ENCODE measurements around the gene EPSTI1. TPM values are rescaled to one million over a fixed set of nuclear protein-coding genes. Genes with fewer than 3 reads are reported as not detected.

Gene EPSTI1
- total RNA-seq, 1 experiment from 2014 or later: 1.3 TPM

- no peak for DNase-seq
- H3K4me3 ChIP-seq (ENCODE audit: insufficient read depth, low read depth, low read length): no peak overlapping the region
- H3K36me3 ChIP-seq (replicated peaks; ENCODE audit: control insufficient read depth, insufficient read depth, low read length): no peaks in the 10 kb centered on the region
- H3K27me3 ChIP-seq (ENCODE audit: control insufficient read depth, insufficient read depth, low read length): no peaks in the 10 kb centered on the region
Measured at GRCh38 chr13:42924344-42924743, 67.7 kb downstream of the EPSTI1 start.

- Histone ChIP-seq H3K4me3 (ENCODE audit: insufficient read depth, low read depth, low read length) (no peak overlapping the region), H3K36me3 (replicated peaks; ENCODE audit: control insufficient read depth, insufficient read depth, low read length) (no peaks in the 10 kb centered on the region), H3K27me3 (ENCODE audit: control insufficient read depth, insufficient read depth, low read length) (no peaks in the 10 kb centered on the region)
- DNase-seq: no peak
Measured at GRCh38 chr13:42907745-42908144, 84.3 kb downstream of the EPSTI1 start.

- DNase-seq: no peak
- Histone ChIP-seq H3K36me3 (replicated peaks; ENCODE audit: control insufficient read depth, insufficient read depth, low read length) (no peaks in the 10 kb centered on the region), H3K27me3 (ENCODE audit: control insufficient read depth, insufficient read depth, low read length) (no peaks in the 10 kb centered on the region), H3K4me3 (ENCODE audit: insufficient read depth, low read depth, low read length) (no peak overlapping the region)
Measured at GRCh38 chr13:42906257-42906656, 85.8 kb downstream of the EPSTI1 start.

DNA sequence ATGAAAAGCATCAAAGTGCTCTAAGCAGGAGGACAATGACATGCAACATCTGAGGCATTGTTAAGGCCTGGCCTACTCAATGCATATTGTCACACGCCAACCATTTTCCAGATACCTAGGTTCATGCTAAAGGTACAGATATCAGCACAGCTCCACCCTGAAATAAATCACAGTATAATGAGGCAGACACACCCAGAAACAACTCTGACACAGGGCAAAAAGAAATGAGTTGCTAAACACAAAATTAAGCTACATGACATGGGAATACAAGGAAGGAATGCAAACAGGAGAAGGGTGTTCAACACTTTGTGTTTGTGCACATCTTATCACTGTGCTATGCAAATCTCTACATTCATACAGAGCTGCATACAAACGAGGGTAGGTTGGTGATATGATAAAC lies 86.5 kb downstream of the EPSTI1 start:
- no peaks in the 10 kb centered on the region for H3K36me3 ChIP-seq (replicated peaks; ENCODE audit: control insufficient read depth, insufficient read depth, low read length)
- no peaks in the 10 kb centered on the region for H3K27me3 ChIP-seq (ENCODE audit: control insufficient read depth, insufficient read depth, low read length)
- no peak for DNase-seq
- H3K4me3 ChIP-seq (ENCODE audit: insufficient read depth, low read depth, low read length): no peak overlapping the region

GRCh38 chr13:42899266-42899665 lies 92.8 kb downstream of the EPSTI1 start:
- no peak for DNase-seq
- Histone ChIP-seq H3K36me3 (replicated peaks; ENCODE audit: control insufficient read depth, insufficient read depth, low read length) (no peaks in the 10 kb centered on the region), H3K4me3 (ENCODE audit: insufficient read depth, low read depth, low read length) (no peak overlapping the region), H3K27me3 (ENCODE audit: control insufficient read depth, insufficient read depth, low read length) (no peaks in the 10 kb centered on the region)

DNA sequence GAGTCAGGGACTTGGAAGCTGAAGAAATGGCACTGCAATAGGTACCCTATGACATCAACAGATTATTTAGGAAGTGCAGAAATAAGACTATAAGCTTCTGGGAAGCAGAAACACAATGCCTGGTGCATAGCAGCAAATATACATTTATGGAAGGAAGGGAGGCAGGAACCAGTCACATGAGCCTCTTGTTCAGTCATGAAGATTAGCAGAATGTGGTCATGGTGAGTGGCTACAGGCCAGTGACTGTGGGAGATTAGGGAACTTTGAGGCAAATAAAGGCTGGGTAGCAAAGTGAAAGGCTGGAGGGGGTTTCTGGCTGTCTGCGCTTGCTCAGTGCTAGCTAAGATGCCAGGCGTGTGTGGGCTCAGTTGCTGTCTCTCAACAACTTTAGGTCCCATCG lies 96.3 kb downstream of the EPSTI1 start:
- H3K4me3 ChIP-seq (ENCODE audit: insufficient read depth, low read depth, low read length): no peak overlapping the region
- no peaks in the 10 kb centered on the region for H3K27me3 ChIP-seq (ENCODE audit: control insufficient read depth, insufficient read depth, low read length)
- H3K36me3 ChIP-seq (replicated peaks; ENCODE audit: control insufficient read depth, insufficient read depth, low read length): no peaks in the 10 kb centered on the region
- DNase-seq: no peak

DNA sequence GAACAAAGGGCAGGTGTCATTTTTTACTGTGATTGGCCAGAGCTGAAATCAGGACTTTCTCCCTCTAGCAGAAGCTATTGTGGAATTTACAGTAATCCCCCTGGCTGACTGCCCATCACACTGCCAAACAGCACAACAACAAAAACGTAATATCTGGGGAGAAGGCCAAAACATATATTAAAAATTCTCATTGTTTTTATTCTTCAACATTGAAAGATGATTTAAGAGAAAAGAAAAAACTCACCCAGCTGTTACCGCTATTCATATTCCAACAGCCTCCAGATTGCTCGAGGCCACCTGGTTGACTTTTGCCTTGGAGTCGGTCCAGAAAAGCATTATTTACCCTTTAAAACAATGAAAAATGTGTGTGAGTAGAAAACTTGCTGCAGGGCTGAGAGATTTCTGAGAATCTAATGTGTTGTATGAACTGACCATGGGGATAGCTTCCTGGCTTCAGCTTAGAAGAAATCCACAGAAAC lies 97.2 kb downstream of the EPSTI1 start:
- Histone ChIP-seq H3K36me3 (replicated peaks; ENCODE audit: control insufficient read depth, insufficient read depth, low read length) (no peaks in the 10 kb centered on the region), H3K4me3 (ENCODE audit: insufficient read depth, low read depth, low read length) (no peak overlapping the region), H3K27me3 (ENCODE audit: control insufficient read depth, insufficient read depth, low read length) (no peaks in the 10 kb centered on the region)
- no peak for DNase-seq

DNA sequence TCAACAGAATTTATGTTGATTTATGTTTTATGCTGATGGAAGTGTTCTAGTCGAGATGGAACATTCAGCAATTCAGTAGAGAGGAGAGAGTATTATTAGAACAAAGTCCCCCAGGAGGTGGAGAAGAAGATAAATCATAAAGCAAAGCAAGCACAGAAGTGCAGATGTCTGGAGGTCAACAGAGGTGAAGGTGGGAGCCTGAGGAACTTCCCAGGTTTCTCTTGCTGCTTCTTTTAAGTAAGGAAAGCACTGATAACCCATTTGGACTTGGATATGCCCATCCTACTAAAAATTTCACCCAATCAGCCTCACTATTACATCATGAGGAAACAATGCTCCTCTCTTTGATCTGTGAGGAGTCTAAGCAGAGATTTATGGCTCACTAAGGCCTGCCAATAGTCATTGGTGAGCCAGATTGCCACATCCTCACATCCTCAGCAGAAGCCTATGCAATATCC lies 98.8 kb downstream of the EPSTI1 start:
- no peaks in the 10 kb centered on the region for H3K36me3 ChIP-seq (replicated peaks; ENCODE audit: control insufficient read depth, insufficient read depth, low read length)
- no peaks in the 10 kb centered on the region for H3K27me3 ChIP-seq (ENCODE audit: control insufficient read depth, insufficient read depth, low read length)
- H3K4me3 ChIP-seq (ENCODE audit: insufficient read depth, low read depth, low read length): no peak overlapping the region
- DNase-seq: no peak

GRCh38 chr13:42892760-42893159 lies 99.3 kb downstream of the EPSTI1 start:
- Histone ChIP-seq H3K36me3 (replicated peaks; ENCODE audit: control insufficient read depth, insufficient read depth, low read length) (no peaks in the 10 kb centered on the region), H3K27me3 (ENCODE audit: control insufficient read depth, insufficient read depth, low read length) (no peaks in the 10 kb centered on the region), H3K4me3 (ENCODE audit: insufficient read depth, low read depth, low read length) (no peak overlapping the region)
- no peak for DNase-seq

- Histone ChIP-seq H3K27me3 (ENCODE audit: control insufficient read depth, insufficient read depth, low read length) (no peaks in the 10 kb centered on the region), H3K4me3 (ENCODE audit: insufficient read depth, low read depth, low read length) (no peak overlapping the region), H3K36me3 (replicated peaks; ENCODE audit: control insufficient read depth, insufficient read depth, low read length) (no peaks in the 10 kb centered on the region)
- no peak for DNase-seq
Measured at GRCh38 chr13:42891591-42891990, 100.5 kb downstream of the EPSTI1 start.

GRCh38 chr13:42885325-42885724 lies 106.7 kb downstream of the EPSTI1 start:
- no peaks in the 10 kb centered on the region for H3K27me3 ChIP-seq (ENCODE audit: control insufficient read depth, insufficient read depth, low read length)
- no peak overlapping the region for H3K4me3 ChIP-seq (ENCODE audit: insufficient read depth, low read depth, low read length)
- DNase-seq: no peak
- no peaks in the 10 kb centered on the region for H3K36me3 ChIP-seq (replicated peaks; ENCODE audit: control insufficient read depth, insufficient read depth, low read length)

- H3K27me3 ChIP-seq (ENCODE audit: control insufficient read depth, insufficient read depth, low read length): no peaks in the 10 kb centered on the region
- peak; percentile 27 for DNase-seq
- H3K36me3 ChIP-seq (replicated peaks; ENCODE audit: control insufficient read depth, insufficient read depth, low read length): no peaks in the 10 kb centered on the region
- no peak overlapping the region for H3K4me3 ChIP-seq (ENCODE audit: insufficient read depth, low read depth, low read length)
Measured at GRCh38 chr13:42883771-42884467, 108.1 kb downstream of the EPSTI1 start.

DNA sequence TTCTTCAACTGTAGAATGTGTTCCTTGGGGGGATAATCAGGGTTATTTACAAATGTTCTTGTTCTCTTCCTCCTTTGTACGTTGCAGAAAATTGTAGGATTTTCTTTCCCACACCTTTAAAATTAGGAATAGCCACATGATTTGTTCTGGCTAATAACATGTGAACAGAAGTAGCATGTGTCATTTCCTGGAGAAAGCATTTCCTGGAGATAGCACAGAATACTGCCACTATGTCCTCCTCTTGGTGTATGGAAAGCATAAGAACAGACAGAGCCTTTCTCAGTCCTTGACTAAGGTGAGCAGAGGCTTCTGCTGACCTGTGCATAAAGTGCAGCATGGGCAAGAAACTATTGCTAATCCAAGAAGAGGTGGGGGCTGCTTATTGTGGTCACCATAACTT lies 108.9 kb downstream of the EPSTI1 start:
- Histone ChIP-seq H3K4me3 (ENCODE audit: insufficient read depth, low read depth, low read length) (no peak overlapping the region), H3K36me3 (replicated peaks; ENCODE audit: control insufficient read depth, insufficient read depth, low read length) (no peaks in the 10 kb centered on the region), H3K27me3 (ENCODE audit: control insufficient read depth, insufficient read depth, low read length) (no peaks in the 10 kb centered on the region)
- DNase-seq: no peak

- Histone ChIP-seq H3K27me3 (ENCODE audit: control insufficient read depth, insufficient read depth, low read length) (no peaks in the 10 kb centered on the region), H3K4me3 (ENCODE audit: insufficient read depth, low read depth, low read length) (no peak overlapping the region), H3K36me3 (replicated peaks; ENCODE audit: control insufficient read depth, insufficient read depth, low read length) (no peaks in the 10 kb centered on the region)
- no peak for DNase-seq
Measured at GRCh38 chr13:42880056-42880605, 111.9 kb downstream of the EPSTI1 start.

DNA sequence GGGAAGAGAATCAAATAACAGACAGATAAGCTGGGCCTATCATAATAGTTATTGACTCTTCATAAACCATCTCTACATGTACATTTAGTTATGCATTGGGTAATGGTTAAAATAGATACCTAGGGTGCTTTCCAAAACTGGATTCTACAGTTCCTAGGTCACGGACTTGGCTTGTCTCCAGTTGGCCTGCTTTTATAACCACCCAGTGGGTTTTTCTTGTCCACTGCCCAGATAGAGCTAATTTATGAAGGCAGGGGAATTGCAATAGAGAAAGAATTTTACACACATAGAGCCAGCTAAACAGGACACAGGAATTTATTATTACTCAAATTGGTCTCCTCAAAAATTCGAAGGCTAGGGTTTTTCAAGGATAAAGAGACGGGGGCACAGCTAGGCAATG lies 113.3 kb downstream of the EPSTI1 start:
- DNase-seq: no peak
- Histone ChIP-seq H3K4me3 (ENCODE audit: insufficient read depth, low read depth, low read length) (no peak overlapping the region), H3K27me3 (ENCODE audit: control insufficient read depth, insufficient read depth, low read length) (no peaks in the 10 kb centered on the region), H3K36me3 (replicated peaks; ENCODE audit: control insufficient read depth, insufficient read depth, low read length) (no peaks in the 10 kb centered on the region)
